SK-N-DZ (cell line): ENCODE data around the gene COL4A2.
"Not testable (repeated sequence)": the region's sequence is repeated elsewhere in the genome, so short reads cannot be mapped to it uniquely, and the experiment has no call there.

Experiments used
- DNase-seq: peaks from one replicate; pipeline ENCODE4 v3.0.0-alpha.2; 2015; ENCODE audit warnings: low spot score

The COL4A2 gene

GRCh38 chr13:110472904-110473563, 165.9 kb downstream of the COL4A2 start:
- DNase-seq, result no peak

GRCh38 chr13:110474713-110475112, 167.6 kb downstream of the COL4A2 start:
- no peak for DNase-seq

GRCh38 chr13:110475117-110475516, 168.0 kb downstream of the COL4A2 start:
- DNase-seq, result no peak

GRCh38 chr13:110475550-110476219, 168.6 kb downstream of the COL4A2 start:
- no peak for DNase-seq

- DNase-seq, result no peak
Observed at GRCh38 chr13:110476220-110476617, 169.1 kb downstream of the COL4A2 start.

GRCh38 chr13:110477706-110478245, 170.7 kb downstream of the COL4A2 start:
- no peak for DNase-seq

- DNase-seq, result no peak
Observed at GRCh38 chr13:110478405-110479214, 171.5 kb downstream of the COL4A2 start.

- DNase-seq, result no peak
Observed at GRCh38 chr13:110479215-110479545, 172.1 kb downstream of the COL4A2 start.

GRCh38 chr13:110479648-110480047, 172.6 kb downstream of the COL4A2 start:
- no peak for DNase-seq

- no peak for DNase-seq
Observed at GRCh38 chr13:110480161-110480560, 173.1 kb downstream of the COL4A2 start.

- DNase-seq, result no peak
Observed at GRCh38 chr13:110483386-110483968, 176.4 kb downstream of the COL4A2 start.

- no peak for DNase-seq
Observed at GRCh38 chr13:110484290-110485048, 177.4 kb downstream of the COL4A2 start.

- no peak for DNase-seq
Observed at GRCh38 chr13:110485604-110486003, 178.5 kb downstream of the COL4A2 start.

GRCh38 chr13:110486061-110486715, 179.1 kb downstream of the COL4A2 start:
- no peak for DNase-seq

GRCh38 chr13:110486880-110487279, 179.8 kb downstream of the COL4A2 start:
- not testable (repeated sequence) for DNase-seq

- no peak for DNase-seq
Observed at GRCh38 chr13:110490009-110490770, 183.1 kb downstream of the COL4A2 start.

GRCh38 chr13:110491869-110492678, 185.0 kb downstream of the COL4A2 start:
- DNase-seq, result no peak

- no peak for DNase-seq
Observed at GRCh38 chr13:110492679-110493593, 185.9 kb downstream of the COL4A2 start.
